Motor neuron (in vitro differentiated cells): ENCODE results near the gene CCDC159. TPM values are rescaled to one million over a fixed set of nuclear protein-coding genes. Genes with fewer than 3 reads are reported as not detected.

ENCODE experiments used
- ATAC-seq, 8 experiments: fragments of 200-7000 bp; cut with Tn5 transposase; replicated peaks in 6 of 8; 2 replicates each; pipeline ENCODE4 v1.8.0; 2021; ENCODE audit warnings: mild to moderate bottlenecking in 8 of 8, moderate library complexity in 8 of 8
- H3K27ac ChIP-seq, 2 donors: fragments of 250-450 bp; sonication (Bioruptor Pico); 2 replicates each; pipeline ENCODE4 v1.9.0; 2021; ENCODE audit warnings: antibody characterized with exemption in 2 of 2, mild to moderate bottlenecking in 2 of 2, moderate library complexity in 1 of 2
- H3K4me1 ChIP-seq, 2 donors: fragments of 250-450 bp; sonication (Bioruptor Pico); replicated peaks in 1 of 2; 2 replicates each; pipeline ENCODE4 v1.6.1; 2021; ENCODE audit warnings: antibody characterized with exemption in 2 of 2, mild to moderate bottlenecking in 2 of 2, moderate library complexity in 1 of 2
- H3K4me3 ChIP-seq, 5 donors: fragments of 250-450 bp; sonication (Bioruptor Pico); 2 replicates each; pipeline ENCODE4 v1.9.0; 2021; ENCODE audit warnings: antibody characterized with exemption in 5 of 5, mild to moderate bottlenecking in 5 of 5, moderate library complexity in 4 of 5
- WGBS, 10 experiments: fragments of 450-650 bp; shearing (Covaris generic); methylation state at CpG; one replicate each; pipeline ENCODE4 v1.0.0; 2022; 5-methylcytosine and 5-hydroxymethylcytosine counted together
- in situ Hi-C, 9 experiments: fragments of 400-800 bp; cut with MboI; loops; one replicate each; pipeline ENCODE4 v1.15.0; 2021; ENCODE audit warnings: low sequenced_read_pairs in 9 of 9, low pct_unique_long_range_greater_than_20kb in 2 of 9; ENCODE audit not compliant: unreplicated experiment in 9 of 9
- total RNA-seq, 8 experiments: library from RNA; unstranded; fragments of 300-600 nt; gene quantifications; 2 replicates each; pipeline versions ENCODE4 v1.2.3 to v1.2.4, GENCODE V29; 2022

CCDC159 gene
- total RNA-seq, 8 experiments from 2014 or later = 4.4 to 22.3 (median 14.4) TPM

DNA sequence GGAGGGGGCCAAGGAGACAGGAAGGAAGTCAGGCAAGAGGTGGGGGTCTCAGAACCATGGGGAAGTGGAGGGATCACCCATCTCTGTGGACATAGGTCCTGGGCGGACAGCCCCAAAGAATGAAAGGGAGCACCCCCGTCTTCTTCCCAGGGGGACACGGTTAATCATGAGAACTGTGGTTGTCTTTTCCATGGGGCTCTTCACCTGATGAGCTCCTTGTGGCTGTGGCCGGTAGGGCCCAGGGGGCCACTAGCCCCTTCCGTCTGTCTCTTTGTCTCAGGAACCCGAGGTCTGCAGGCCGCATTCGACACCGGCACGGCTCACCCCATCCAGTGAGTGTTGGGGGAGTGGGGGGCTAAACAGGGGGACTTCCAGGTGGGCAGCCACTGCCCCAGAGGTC, 17.6 kb downstream of the CCDC159 start:
- no peak for ATAC-seq
- no peak overlapping the region for H3K4me3 ChIP-seq
- H3K4me1 ChIP-seq = peaks cover 11 to 15% of the 10 kb centered on the region in 2 donors
- 94% methylated on average over 9 of the region's 10 CpGs; no CpG with 5 or more reads in 9 of the 10 experiments for WGBS, 10 experiments
- in situ Hi-C loops = no loop called here
- no peak overlapping the region for H3K27ac ChIP-seq

DNA sequence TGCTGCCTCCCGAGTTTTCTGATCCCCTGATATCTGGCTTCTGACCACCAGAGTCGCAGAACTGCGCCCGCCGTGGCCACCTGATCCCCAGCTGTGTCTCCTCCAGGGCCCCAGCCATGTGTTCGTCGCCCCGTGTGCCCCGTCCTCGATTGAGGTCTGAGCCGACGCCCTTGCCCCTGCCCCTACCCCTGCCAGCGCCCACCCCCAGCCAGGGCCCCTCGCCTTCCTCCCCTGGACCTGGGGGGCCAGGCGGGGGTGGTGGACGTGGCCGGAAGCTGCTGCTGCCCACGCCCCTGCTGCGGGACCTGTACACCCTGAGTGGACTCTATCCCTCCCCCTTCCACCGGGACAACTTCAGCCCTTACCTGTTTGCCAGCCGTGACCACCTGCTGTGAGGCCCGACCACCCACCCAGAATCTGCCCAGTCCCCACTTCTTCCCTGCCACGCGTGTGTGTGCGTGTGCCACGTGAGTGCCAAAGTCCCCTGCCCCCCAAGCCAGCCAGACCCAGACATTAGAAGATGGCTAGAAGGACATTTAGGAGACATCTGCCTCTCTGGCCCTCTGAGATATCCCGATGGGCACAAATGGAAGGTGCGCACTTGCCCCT, 18.1 kb downstream of the CCDC159 start:
- peaks cover 11 to 15% of the 10 kb centered on the region in 2 donors for H3K4me1 ChIP-seq
- in situ Hi-C loops = no loop called here
- ATAC-seq = no peak
- H3K4me3 ChIP-seq = no peak overlapping the region
- WGBS, 10 experiments = 100% methylated on average over 1 to 2 of the region's 28 CpGs; no CpG with 5 or more reads in 8 of the 10 experiments
- no peak overlapping the region for H3K27ac ChIP-seq

DNA sequence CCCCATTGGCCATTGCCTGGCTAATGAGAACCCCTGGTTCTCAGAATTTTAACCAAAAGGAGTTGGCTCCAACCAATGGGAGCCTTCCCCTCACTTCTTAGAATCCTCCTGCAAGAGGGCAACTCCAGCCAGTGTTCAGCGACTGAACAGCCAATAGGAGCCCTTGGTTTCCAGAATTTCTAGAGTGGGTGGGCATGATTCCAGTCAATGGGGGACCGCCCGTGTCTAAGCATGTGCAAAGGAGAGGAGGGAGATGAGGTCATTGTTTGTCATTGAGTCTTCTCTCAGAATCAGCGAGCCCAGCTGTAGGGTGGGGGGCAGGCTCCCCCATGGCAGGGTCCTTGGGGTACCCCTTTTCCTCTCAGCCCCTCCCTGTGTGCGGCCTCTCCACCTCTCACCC, 18.6 kb downstream of the CCDC159 start:
- Histone ChIP-seq H3K27ac (no peak overlapping the region), H3K4me3 (no peak overlapping the region), H3K4me1 (peaks cover 11 to 15% of the 10 kb centered on the region in 2 donors)
- peak in 3 of 8 experiments; percentile 17 to 40 (median 36) for ATAC-seq
- WGBS, 10 experiments = 90 to 100% methylated on average over 1 to 3 of the region's 5 CpGs; no CpG with 5 or more reads in 8 of the 10 experiments
- in situ Hi-C loops = no loop called here

DNA sequence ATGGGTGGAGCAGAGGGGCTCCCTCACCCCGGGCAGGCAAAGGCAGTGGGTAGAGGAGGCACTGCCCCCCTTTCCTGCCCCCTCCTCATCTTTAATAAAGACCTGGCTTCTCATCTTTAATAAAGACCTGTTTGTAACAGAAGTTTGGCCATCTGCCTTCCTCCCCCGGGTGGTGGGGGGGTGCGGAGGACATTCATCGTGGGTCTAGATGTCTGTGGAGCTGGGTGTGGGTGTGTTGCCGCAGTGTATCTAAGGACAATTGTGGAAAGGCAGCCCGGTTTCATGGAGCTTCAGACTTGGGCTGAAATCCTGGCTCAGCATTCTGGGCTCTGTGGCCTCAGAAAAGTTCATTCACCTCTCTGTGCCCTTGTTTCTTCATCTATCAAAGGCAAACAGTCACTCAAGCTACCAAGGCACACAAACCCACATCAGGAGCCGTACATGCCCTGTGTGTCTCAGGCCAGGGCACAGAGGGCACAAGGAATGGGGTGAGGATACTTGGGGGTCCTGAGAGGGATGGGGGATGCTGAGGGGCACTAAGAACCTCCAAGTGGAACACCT, 19.3 kb downstream of the CCDC159 start:
- Histone ChIP-seq H3K4me1 (peaks cover 11 to 15% of the 10 kb centered on the region in 2 donors), H3K27ac (no peak overlapping the region), H3K4me3 (no peak overlapping the region)
- in situ Hi-C loops = no loop called here
- 40 to 81% (median 60%) methylated on average over 1 to 4 of the region's 7 CpGs; no CpG with 5 or more reads in 6 of the 10 experiments for WGBS, 10 experiments
- no peak for ATAC-seq

DNA sequence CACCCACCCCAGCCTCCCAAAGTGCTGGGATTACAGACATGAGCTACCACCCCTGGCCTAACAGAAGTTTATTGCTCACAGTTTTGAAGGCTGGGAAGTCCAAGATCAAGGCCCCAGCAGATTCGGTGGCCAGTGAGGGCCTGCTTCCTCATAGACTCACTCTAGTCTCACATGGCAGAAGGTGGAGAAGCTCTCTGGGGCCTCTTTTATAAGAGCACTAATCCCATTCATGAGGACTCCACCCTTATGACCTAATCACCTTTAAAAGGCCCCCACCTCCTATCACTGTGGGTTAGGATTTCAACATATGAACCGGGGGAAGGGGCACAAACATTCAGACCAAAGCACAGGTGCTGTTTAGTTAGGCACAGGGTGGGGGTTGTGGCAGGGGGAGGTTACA, 21.2 kb downstream of the CCDC159 start:
- in situ Hi-C loops = no loop called here
- 71% methylated on average over 1 of the region's 2 CpGs; no CpG with 5 or more reads in 9 of the 10 experiments for WGBS, 10 experiments
- no peak overlapping the region for H3K4me3 ChIP-seq

DNA sequence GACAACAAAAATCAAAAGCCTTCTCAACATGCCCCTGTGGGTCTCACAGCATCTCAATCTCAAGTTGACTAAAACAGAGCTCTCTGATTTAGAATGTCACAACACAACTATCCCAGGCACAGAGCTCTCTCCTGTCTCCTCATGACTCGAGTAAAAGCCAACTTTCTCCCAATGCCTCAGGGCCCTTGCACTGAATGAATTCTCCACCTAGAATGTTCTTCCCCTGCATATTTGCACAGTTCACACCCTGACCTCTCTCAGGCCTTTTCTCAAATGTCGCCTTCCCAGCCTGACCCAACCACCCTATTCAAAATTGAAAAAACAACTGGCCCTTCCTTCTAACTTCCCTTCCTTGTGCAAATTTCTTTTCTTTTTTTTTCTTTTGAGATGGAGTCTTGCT, 24.4 kb downstream of the CCDC159 start:
- Histone ChIP-seq H3K27ac (no peak overlapping the region), H3K4me3 (no peak overlapping the region), H3K4me1 (peaks cover 10 to 11% of the 10 kb centered on the region in 2 donors)
- WGBS, 10 experiments = 38 to 100% (median 70%) methylated on average over 1 to 2 of the region's 2 CpGs; no CpG with 5 or more reads in 4 of the 10 experiments
- in situ Hi-C loops = no loop called here
- ATAC-seq = no peak

More for the DNA sequence above, 21.2 kb downstream of the CCDC159 start:
- H3K27ac ChIP-seq = no peak overlapping the region
- ATAC-seq = peak in 2 of 8 experiments; percentile 68 to 69
- H3K4me1 ChIP-seq = no peaks in the 10 kb centered on the region

DNA sequence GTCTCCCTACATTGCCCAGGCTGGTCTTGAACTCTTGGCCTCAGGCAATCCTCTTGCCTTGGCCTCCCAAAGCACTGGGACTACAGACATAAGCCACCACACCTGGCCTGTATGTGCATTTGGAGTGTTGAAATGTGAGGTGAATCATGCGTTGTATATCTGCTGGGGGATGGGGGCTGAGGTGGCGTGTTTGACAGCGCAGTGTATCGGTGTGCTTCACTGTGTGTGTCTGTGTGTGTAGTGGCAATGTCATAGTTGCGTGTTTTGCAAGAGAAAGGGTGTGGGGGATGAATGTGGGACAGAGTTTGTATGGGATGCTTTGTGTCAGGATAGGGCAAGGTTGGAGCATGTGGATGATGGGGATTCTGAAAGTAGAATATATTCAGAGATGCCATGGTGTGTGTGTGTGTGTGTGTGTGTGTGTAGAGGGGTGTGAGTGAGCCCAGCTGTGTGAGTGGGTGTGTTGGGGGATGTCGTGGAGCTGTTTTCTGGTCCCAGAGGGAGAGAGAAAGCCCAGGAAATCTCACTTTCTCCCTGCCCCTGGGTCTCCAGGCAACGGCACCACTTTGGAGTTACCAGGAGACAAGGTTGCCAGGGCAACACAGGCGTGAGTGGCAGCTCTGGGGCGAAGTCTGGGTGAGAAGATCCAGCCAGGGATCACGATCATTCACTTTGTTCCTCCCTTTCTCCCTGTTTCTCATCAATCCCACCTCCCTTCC, 27.0 kb downstream of the CCDC159 start:
- Histone ChIP-seq H3K27ac (peak overlapping the region; percentile 97 to 98), H3K4me3 (peak overlapping the region; percentile 53 to 76 (median 63)), H3K4me1 (peaks cover 13 to 14% of the 10 kb centered on the region in 2 donors)
- peak in 5 of 8 experiments; percentile 33 to 51 (median 36) for ATAC-seq
- in situ Hi-C loops = no loop called here
- WGBS, 10 experiments = 0 to 100% (median 21%) methylated on average over 1 to 6 of the region's 10 CpGs; no CpG with 5 or more reads in 1 of the 10 experiments

DNA sequence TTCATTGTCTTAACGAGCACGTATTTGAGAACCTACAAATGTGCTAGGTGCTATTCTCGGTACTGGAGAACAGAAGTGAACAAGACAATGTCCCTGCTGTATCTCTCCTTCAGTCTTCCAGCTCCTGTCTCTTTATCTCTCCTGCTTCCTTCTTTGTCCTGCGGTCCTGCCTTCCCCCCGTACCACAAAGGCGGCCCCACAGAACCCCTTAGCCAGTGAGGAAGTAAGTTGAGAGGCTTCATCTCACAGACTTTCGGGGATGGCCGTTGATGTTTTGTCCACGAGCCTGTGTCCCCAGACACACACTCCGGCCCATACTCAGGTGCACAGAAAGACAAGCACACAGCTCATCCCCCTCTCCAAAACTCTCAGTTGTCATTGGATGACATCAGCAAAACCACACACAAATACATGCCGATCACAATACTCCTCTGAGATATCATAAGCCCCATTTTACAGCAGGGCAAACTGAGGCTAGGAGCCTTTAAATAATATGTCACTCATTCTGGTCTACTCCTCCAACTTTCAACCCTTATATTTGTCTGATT, 27.6 kb downstream of the CCDC159 start:
- Histone ChIP-seq H3K27ac (peak overlapping the region; percentile 97 to 98), H3K4me3 (peak overlapping the region; percentile 53 to 76 (median 63)), H3K4me1 (peaks cover 15 to 17% of the 10 kb centered on the region in 2 donors)
- ATAC-seq = no peak
- WGBS, 10 experiments = 0 to 60% (median 22%) methylated on average over 1 to 10 of the region's 11 CpGs; no CpG with 5 or more reads in 3 of the 10 experiments
- in situ Hi-C loops = no loop called here

DNA sequence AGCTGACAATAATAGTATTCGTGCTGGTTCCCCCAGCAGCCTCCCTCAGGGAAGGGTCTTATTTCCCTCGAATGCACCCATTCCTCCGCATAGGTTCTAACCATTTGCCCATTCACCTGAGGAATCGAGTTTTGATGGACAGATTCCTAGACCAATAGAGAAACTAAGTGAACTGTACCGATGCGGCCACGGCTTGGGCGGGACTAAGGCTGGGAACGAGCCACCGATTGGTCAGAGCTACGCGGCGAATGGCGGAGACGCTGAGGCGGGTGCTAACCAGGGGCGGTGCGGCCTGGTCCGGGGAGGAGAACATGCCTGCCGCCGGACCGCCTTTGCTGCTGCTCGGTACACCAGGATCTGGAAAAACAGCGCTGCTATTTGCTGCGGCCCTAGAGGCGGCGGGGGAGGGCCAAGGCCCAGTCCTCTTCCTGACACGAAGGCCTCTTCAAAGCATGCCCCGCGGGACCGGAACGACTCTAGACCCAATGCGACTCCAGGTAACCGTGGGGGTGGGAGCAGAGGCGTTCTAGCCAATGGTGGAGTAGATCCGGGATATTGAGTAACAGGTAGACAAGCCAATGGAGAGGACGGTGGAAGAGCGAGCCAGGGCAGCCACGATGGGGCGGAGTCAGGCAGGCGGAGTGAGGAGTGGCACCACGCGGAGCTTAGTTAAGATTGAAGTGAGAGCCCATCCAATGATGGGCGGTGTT, 28.3 kb downstream of the CCDC159 start, which contains the start of gene SWSAP1:
TSS of gene SWSAP1 (plus strand) at position 234 of the 710 bp plus-strand sequence. CDS start at position 249, 15 bp downstream.
- in situ Hi-C loops = no loop called here
- 0 to 7% (median 0%) methylated on average over 2 to 20 of the region's 44 CpGs; no CpG with 5 or more reads in 4 of the 10 experiments for WGBS, 10 experiments
- ATAC-seq = peak; percentile 89 to 95 (median 90)
- peak within 1 kb of the TSS; percentile 97 to 98 for H3K27ac ChIP-seq
- H3K4me1 ChIP-seq = peaks cover 15 to 17% of the 10 kb centered on the region in 2 donors
- H3K4me3 ChIP-seq = peak within 1 kb of the TSS; percentile 53 to 76 (median 63)

DNA sequence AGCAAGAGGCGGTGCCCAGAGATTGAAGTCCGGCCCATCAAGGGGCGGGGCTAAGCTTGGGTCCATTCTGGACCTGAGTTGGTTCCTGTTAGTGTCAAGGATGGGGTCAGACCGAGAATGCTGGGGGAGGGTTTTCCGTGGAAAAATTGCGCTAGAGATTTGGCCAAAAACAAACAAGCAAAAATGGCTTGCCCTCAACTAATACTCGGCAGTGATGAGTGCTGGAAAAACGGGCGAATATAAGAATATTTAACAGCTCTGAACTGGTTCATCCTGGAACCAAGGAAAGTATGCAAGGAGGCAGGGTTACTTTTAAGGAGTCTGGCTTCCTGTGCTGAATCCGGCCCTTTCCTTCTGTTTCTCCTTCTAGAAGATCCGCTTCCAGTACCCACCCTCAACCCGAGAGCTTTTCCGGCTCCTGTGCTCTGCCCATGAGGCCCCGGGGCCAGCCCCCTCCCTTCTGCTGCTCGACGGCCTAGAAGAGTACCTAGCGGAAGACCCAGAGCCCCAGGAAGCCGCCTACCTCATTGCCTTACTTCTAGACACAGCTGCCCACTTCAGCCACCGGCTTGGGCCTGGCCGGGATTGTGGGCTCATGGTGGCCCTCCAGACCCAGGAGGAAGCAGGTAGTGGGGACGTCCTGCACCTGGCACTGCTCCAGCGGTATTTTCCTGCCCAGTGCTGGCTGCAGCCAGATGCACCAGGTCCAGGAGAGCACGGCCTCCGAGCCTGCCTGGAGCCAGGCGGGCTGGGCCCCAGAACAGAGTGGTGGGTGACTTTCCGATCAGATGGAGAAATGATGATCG, 29.0 kb downstream of the CCDC159 start:
- WGBS, 10 experiments = 0 to 43% (median 22%) methylated on average over 3 to 14 of the region's 27 CpGs; no CpG with 5 or more reads in 2 of the 10 experiments
- Histone ChIP-seq H3K4me1 (peaks cover 15 to 17% of the 10 kb centered on the region in 2 donors), H3K27ac (peak overlapping the region; percentile 57 to 66), H3K4me3 (peak overlapping the region; percentile 31 to 76 (median 57))
- peak in 4 of 8 experiments; percentile 3 to 5 (median 4) for ATAC-seq
- in situ Hi-C loops = no loop called here

DNA sequence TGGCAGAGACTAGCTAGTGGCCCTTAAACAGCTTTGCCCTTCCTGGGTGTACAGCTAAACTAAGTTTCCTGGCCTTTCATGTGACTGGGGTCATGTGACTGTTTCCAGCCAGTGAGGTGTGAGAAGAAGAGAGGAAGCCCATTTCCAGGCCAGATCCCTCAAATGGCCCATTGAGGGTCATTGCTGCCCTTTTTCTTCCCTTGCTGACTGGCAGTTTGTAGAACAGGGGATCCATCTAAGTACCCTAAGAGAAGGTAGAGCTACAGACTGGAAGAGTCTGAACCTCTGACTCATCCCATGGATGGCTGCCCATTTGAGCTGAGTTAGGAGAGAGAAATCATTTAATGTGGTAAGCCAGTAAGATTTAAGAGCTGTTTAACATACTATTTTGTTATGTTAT, 30.9 kb downstream of the CCDC159 start:
- H3K27ac ChIP-seq = no peak overlapping the region
- in situ Hi-C loops = no loop called here
- H3K4me1 ChIP-seq = peaks cover 15 to 17% of the 10 kb centered on the region in 2 donors
- no peak overlapping the region for H3K4me3 ChIP-seq
- no peak for ATAC-seq

DNA sequence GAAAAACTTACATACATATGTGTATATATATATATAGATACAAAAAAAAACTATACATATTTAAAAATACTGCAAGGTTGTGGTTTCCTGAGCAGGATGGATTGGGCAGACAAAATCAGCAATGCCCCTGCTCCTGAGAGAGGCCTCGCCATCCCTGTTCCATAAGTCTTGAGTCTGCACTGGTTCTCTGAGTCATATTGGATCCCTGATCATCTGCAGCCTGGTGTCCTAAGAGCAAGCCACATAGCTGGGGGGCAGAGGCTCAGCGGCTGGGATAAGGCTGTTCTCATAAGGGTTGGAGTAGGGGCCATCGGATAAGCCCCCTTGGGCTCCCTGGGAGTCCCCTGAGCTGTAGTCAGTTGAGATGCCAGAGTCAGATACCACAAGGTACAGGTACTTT, 31.4 kb downstream of the CCDC159 start:
- 57 to 100% (median 73%) methylated on average over 1 to 2 of the region's 3 CpGs; no CpG with 5 or more reads in 4 of the 10 experiments for WGBS, 10 experiments
- no peak for ATAC-seq
- Histone ChIP-seq H3K27ac (no peak overlapping the region), H3K4me3 (no peak overlapping the region), H3K4me1 (peaks cover 15 to 16% of the 10 kb centered on the region in 2 donors)
- in situ Hi-C loops = no loop called here
